Thoracic aorta (tissue), 2 donors: ENCODE measurements around the gene OPRL1. TPM values are rescaled to one million over a fixed set of nuclear protein-coding genes. Genes with fewer than 3 reads are reported as not detected.

Experiments
- ATAC-seq: fragments of 150-250 bp; one replicate; pipeline ENCODE4 v1.8.0; 2017; ENCODE audit warnings: low read depth; ENCODE audit not compliant: insufficient number of reproducible peaks, low FRiP score
- DNase-seq: peaks from one replicate; pipeline ENCODE4 v3.0.0-alpha.2; 2020; ENCODE audit warnings: low spot score
- H3K27ac ChIP-seq, 2 donors: fragments of 200-600 bp; sonication (generic); 1 replicate in 1 of 2; 2 replicates in 1 of 2; pipeline ENCODE4 v1.5.1; 2016; ENCODE audit warnings: mild to moderate bottlenecking in 2 of 2, moderate library complexity in 2 of 2
- H3K27me3 ChIP-seq: fragments of 200-600 bp; sonication (generic); replicated peaks from 2 replicates; pipeline ENCODE4 v1.6.0; 2016; ENCODE audit warnings: mild to moderate bottlenecking; ENCODE audit not compliant: insufficient read depth
- H3K36me3 ChIP-seq: fragments of 200-600 bp; sonication (generic); one replicate; pipeline ENCODE4 v1.5.1; 2016
- H3K4me1 ChIP-seq, 2 donors: fragments of 200-600 bp; sonication (generic); 1 replicate in 1 of 2; 2 replicates in 1 of 2; pipeline versions ENCODE4 v1.5.1 to v1.6.0; 2016; ENCODE audit warnings: low read depth in 2 of 2, mild to moderate bottlenecking in 1 of 2; ENCODE audit not compliant: control insufficient read depth in 1 of 2
- H3K4me3 ChIP-seq: fragments of 200-600 bp; sonication (generic); 2 replicates; pipeline ENCODE4 v1.5.1; 2016; ENCODE audit warnings: mild to moderate bottlenecking
- H3K9me3 ChIP-seq: fragments of 200-600 bp; sonication (generic); 2 replicates; pipeline ENCODE4 v1.5.1; 2016
- total RNA-seq, 2 donors: library from RNA; depleted of rRNA; stranded (reverse); fragments of >200 nt; gene quantifications; one replicate each; pipeline versions ENCODE4 v1.1.0 to v1.2.3, GENCODE V29; 2016
- TF ChIP-seq, protein P1 (sequence below): fragments of 200-600 bp; sonication (generic); IDR thresholded peaks from one replicate; pipeline ENCODE4 v1.5.1; 2019; ENCODE audit warnings: antibody characterized with exemption

Gene OPRL1
- total RNA-seq, 2 donors from 2014 or later: 1.1 to 3.2 TPM

DNA sequence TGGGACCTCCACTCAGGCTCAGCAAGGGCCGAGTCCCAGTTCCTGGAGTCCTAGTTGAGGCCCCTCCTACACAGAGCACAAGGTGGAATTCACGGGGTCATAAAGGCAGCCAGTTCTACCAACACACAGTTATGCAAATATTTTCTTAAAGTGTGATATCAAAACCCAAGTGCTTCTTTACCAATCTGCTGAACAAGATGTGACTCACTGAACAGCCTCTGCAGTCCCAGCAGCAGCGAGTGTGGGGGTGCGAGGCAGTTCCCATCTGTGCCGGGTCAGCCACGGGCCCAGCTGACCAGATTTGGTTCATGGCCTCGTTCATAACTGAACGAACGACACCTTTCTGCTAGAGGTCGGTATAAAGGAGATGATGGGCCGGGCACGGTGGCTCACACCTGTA, 21.3 kb upstream of the OPRL1 start:
- no peaks in the 10 kb centered on the region for H3K9me3 ChIP-seq
- ATAC-seq (no peak), DNase-seq (no peak)
- peaks cover 4 to 7% of the 10 kb centered on the region in 2 donors for H3K4me1 ChIP-seq
- H3K36me3 ChIP-seq: no peaks in the 10 kb centered on the region
- no peak overlapping the region for H3K4me3 ChIP-seq
- no peaks in the 10 kb centered on the region for H3K27me3 ChIP-seq
- H3K27ac ChIP-seq: no peak overlapping the region
- TF ChIP-seq, protein P1, sequence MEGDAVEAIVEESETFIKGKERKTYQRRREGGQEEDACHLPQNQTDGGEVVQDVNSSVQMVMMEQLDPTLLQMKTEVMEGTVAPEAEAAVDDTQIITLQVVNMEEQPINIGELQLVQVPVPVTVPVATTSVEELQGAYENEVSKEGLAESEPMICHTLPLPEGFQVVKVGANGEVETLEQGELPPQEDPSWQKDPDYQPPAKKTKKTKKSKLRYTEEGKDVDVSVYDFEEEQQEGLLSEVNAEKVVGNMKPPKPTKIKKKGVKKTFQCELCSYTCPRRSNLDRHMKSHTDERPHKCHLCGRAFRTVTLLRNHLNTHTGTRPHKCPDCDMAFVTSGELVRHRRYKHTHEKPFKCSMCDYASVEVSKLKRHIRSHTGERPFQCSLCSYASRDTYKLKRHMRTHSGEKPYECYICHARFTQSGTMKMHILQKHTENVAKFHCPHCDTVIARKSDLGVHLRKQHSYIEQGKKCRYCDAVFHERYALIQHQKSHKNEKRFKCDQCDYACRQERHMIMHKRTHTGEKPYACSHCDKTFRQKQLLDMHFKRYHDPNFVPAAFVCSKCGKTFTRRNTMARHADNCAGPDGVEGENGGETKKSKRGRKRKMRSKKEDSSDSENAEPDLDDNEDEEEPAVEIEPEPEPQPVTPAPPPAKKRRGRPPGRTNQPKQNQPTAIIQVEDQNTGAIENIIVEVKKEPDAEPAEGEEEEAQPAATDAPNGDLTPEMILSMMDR: no peak

DNA sequence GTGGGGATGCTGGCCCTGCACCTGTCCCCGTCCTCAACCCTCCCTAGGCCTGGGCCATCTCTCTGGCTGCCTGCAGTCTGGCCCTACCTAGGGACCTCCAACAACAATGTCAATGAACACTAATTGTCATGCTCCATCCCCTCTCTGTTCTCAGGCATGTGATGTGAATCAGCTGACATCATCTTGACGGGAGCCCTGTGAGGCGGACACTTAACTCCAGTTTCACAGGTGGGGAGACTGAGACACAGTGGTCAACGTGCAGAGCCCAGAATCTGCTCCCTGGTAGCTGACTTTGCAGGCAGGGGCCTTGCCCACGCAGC, 17.6 kb upstream of the OPRL1 start:
- Histone ChIP-seq H3K27ac (peak overlapping the region in 1 of 2 donors; percentile 72), H3K9me3 (no peaks in the 10 kb centered on the region)
- ATAC-seq: no peak

DNA sequence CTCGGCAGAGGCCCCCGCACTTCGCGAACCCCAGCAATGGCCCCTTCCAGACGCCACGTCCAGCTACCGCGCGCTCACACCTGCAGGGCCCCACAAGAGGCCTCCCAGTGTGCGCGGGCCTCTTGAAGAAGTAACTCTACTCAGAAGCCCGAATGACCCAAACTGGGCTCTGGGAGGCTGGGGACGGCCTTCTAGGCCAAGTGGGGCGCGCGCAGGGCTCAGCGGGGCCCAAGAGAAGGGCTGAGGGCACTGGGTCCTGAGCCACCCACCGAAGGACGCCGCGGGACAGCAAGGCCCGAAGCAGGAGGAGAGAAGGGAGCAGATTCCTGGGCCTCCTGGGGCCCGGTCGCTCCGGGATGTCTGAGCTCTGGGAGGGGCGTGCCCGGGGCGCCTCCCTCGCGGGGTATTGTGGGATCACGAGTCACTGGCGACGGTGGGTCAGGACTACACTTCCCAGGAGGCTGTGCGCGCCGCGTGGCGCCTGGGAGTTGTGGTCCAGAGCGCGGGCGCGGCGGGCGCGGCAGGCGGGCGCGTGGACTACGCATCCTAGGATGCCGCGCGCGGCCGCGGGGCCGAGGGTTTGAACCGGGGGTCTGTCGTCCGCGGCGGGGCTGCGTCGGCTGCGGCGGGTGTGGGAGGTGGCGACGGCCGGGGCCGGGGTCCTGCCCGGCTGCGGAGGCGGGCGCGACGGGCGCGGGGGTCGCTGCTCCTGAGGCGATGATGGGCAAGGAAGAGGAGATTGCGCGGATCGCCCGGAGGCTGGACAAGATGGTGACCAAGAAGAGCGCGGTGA, 17.1 kb upstream of the OPRL1 start, which contains the start of gene TCEA2:
Gene TCEA2, plus strand, starts transcription at position 603 of the 793 bp plus-strand sequence. Its CDS starts 115 bp downstream, at position 718.
- peak; percentile 85 for DNase-seq
- H3K27ac ChIP-seq: peak within 1 kb of the TSS; percentile 68 to 72
- ATAC-seq: peak; percentile 89
- H3K4me3 ChIP-seq: peak within 1 kb of the TSS; percentile 93
- H3K4me1 ChIP-seq: peaks cover 18 to 24% of the 10 kb centered on the region in 2 donors
- H3K9me3 ChIP-seq: no peaks in the 10 kb centered on the region
- no peaks in the 10 kb centered on the region for H3K36me3 ChIP-seq
- H3K27me3 ChIP-seq: no peaks in the 10 kb centered on the region
- TF ChIP-seq, protein P1: no peak

More for the DNA sequence above, 17.6 kb upstream of the OPRL1 start:
- H3K36me3 ChIP-seq: no peaks in the 10 kb centered on the region
- H3K4me1 ChIP-seq: peaks cover 18 to 24% of the 10 kb centered on the region in 2 donors
- DNase-seq: no peak
- H3K27me3 ChIP-seq: no peaks in the 10 kb centered on the region
- peak overlapping the region; percentile 93 for H3K4me3 ChIP-seq
- TF ChIP-seq, protein P1: no peak

DNA sequence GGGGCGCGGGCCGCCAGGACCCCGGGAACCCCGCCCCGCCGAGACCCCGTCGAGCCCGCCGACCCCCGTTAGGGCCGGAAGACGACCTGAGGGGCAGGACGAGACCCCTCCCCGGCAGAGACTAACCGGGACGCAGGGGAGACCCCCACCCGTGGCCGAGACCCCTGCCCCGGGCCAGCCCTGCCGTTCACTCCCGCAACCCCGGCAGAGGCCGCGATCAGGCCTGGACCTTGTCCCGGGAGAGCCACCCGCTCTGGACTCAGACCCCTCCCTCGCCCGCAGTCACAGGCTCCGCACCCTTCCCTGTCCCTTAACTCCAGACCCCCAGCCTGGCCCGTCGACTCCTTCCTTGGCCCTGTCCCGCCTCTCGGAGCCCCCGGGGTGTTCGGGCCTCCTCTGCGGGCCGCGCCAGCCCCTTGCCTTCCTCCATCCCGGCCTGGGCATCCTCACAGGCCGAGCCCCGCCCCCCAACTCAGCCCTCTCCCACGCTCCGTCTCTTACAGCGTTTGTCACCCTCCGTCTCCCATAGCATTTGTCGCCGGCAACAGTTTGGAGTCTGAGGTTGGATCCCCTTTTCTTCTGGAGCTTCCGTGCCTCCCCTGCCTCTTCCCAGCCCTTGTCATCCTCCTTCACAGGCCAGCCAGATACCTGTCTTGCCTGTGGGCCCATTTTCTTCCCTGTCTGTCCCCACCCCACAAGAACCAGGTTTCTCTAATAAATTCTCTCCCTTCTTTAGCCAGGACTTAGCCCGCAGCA, 16.3 kb upstream of the OPRL1 start:
- H3K27me3 ChIP-seq: no peaks in the 10 kb centered on the region
- peaks cover 4% of the 10 kb centered on the region for H3K36me3 ChIP-seq
- DNase-seq: no peak
- no peaks in the 10 kb centered on the region for H3K9me3 ChIP-seq
- ATAC-seq: no peak
- H3K27ac ChIP-seq: peak overlapping the region; percentile 68 to 72
- peaks cover 18 to 24% of the 10 kb centered on the region in 2 donors for H3K4me1 ChIP-seq
- TF ChIP-seq, protein P1: no peak
- H3K4me3 ChIP-seq: peak overlapping the region; percentile 93

DNA sequence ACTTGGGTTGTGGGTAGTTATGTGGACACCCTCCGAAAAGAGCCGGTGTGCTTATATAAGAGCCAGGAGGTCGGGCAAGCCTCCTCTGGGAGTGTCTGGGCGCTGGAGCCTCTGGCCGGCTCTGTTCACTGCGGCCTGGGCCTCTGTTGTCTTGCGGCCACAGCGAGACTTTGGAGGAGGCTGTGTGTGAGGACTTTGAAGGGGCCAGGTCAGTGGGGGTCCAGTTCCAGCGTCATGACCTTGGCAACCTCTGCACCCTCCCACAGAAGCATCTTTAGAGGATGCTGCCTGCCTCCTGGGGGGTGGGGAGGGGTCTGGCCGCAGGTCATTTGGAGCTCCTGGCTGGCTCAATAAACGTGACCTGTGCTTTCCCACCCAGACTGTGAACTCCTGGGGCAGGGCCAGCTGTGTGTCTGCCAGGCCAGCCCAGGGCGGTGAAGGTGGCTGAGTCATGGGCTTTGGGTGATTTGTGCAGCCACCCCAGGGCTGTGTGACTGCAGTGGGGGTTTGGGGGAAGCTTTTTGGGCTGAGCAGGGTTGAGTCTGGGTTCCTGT, 15.7 kb upstream of the OPRL1 start:
- TF ChIP-seq, protein P1: no peak
- Histone ChIP-seq H3K9me3 (no peaks in the 10 kb centered on the region), H3K36me3 (peaks cover 4% of the 10 kb centered on the region), H3K27me3 (no peaks in the 10 kb centered on the region), H3K4me3 (peak overlapping the region; percentile 93), H3K27ac (peak overlapping the region; percentile 68 to 72), H3K4me1 (peaks cover 18 to 24% of the 10 kb centered on the region in 2 donors)
- ATAC-seq: no peak
- no peak for DNase-seq
